Small intestine (tissue), 7 donors: ENCODE measurements around the gene PCGF1. TPM values are rescaled to one million over a fixed set of nuclear protein-coding genes. Genes with fewer than 3 reads are reported as not detected.

Experiments used
- DNase-seq, 2 donors: peaks; one replicate each; pipeline versions ENCODE4 v3.0.0 to v3.0.0-alpha.2; 2013
- FAIRE-seq: peaks from 2 replicates; lab custom pipeline; 2012; peaks lifted over from hg19 to GRCh38; lab: Jason Lieb, UNC
- H3K27ac ChIP-seq, 3 donors: one replicate each; pipeline ENCODE4 v1.5.1; 2013; ENCODE audit warnings: low read length in 2 of 3, mild to moderate bottlenecking in 2 of 3, control low read depth in 1 of 3, inconsistent platforms in 1 of 3, low read depth in 1 of 3, moderate library complexity in 1 of 3
- H3K27me3 ChIP-seq, 3 donors: one replicate each; pipeline ENCODE4 v1.6.1; 2013; ENCODE audit warnings: low read length in 3 of 3, inconsistent platforms in 1 of 3; ENCODE audit not compliant: control insufficient read depth in 3 of 3, insufficient read depth in 3 of 3
- H3K36me3 ChIP-seq, 3 donors: one replicate each; pipeline ENCODE4 v1.6.1; 2013; ENCODE audit warnings: low read length in 3 of 3, inconsistent platforms in 1 of 3, low read depth in 1 of 3, mild to moderate bottlenecking in 1 of 3, moderate library complexity in 1 of 3; ENCODE audit not compliant: control insufficient read depth in 3 of 3, insufficient read depth in 2 of 3
- H3K4me1 ChIP-seq, 3 donors: one replicate each; pipeline ENCODE4 v1.6.1; 2013; ENCODE audit warnings: low read length in 2 of 3, inconsistent platforms in 1 of 3, low read depth in 1 of 3, mild to moderate bottlenecking in 1 of 3, moderate library complexity in 1 of 3; ENCODE audit not compliant: control insufficient read depth in 3 of 3, insufficient read depth in 2 of 3
- H3K4me3 ChIP-seq, 3 donors: one replicate each; pipeline ENCODE4 v1.5.1; 2013; ENCODE audit warnings: low read length in 3 of 3, control low read depth in 1 of 3, inconsistent platforms in 1 of 3, low read depth in 1 of 3, mild to moderate bottlenecking in 1 of 3, moderate library complexity in 1 of 3
- H3K9me3 ChIP-seq, 2 donors: one replicate each; pipeline ENCODE4 v1.6.1; 2013; ENCODE audit warnings: low read depth in 1 of 2, low read length in 1 of 2; ENCODE audit not compliant: control insufficient read depth in 2 of 2, insufficient read depth in 1 of 2
- WGBS, 3 donors: extraction: QIAGEN DNeasy Blood & Tissue Kit; methylation state at CpG; one replicate each; pipeline ENCODE4 v1.1.7; 2013; 5-methylcytosine and 5-hydroxymethylcytosine counted together
- polyA plus RNA-seq, 4 donors: library from polyadenylated mRNA; stranded (reverse) in 3 of 4; unstranded in 1 of 4; fragments of 200-250 nt in 3 of 4; fragments of 120-200 nt in 1 of 4; gene quantifications; one replicate each; pipeline versions ENCODE4 v1.2.1 to v1.2.3, GENCODE V29; 2013
- donor health status: healthy with polysubstance abuse.
- donor health status: control.
- donor health status: control.
- donor health status: Bipolar disorder and iron deficiency.
- donor health status: healthy.

PCGF1 gene
- polyA plus RNA-seq, 4 donors: 13.2 to 23.5 (median 18.8) TPM

GRCh38 chr2:74501335-74502071, 6.0 kb downstream of the PCGF1 start:
- H3K4me3 ChIP-seq: peak overlapping the region in 2 of 3 donors; percentile 82 to 85
- DNase-seq (no peak), FAIRE-seq (no peak)
- 60 to 75% (median 74%) methylated on average over 18 of the region's 18 CpGs for WGBS, 3 donors
- no peaks in the 10 kb centered on the region for H3K9me3 ChIP-seq
- H3K36me3 ChIP-seq: peaks cover 0 to 39% (median 0%) of the 10 kb centered on the region in 3 donors
- peaks cover 0 to 49% (median 0%) of the 10 kb centered on the region in 3 donors for H3K27me3 ChIP-seq
- peak overlapping the region in 1 of 3 donors; percentile 98 for H3K27ac ChIP-seq
- peaks cover 3 to 64% (median 6%) of the 10 kb centered on the region in 3 donors for H3K4me1 ChIP-seq

GRCh38 chr2:74500578-74500946, 6.9 kb downstream of the PCGF1 start:
- Histone ChIP-seq H3K27me3 (peaks cover 0 to 49% (median 0%) of the 10 kb centered on the region in 3 donors), H3K4me1 (peaks cover 0 to 64% (median under 1%) of the 10 kb centered on the region in 3 donors)

GRCh38 chr2:74499940-74500577, 7.4 kb downstream of the PCGF1 start:
- DNase-seq: no peak
- Histone ChIP-seq H3K9me3 (no peaks in the 10 kb centered on the region), H3K4me1 (peaks cover 0 to 59% (median 0%) of the 10 kb centered on the region in 3 donors), H3K36me3 (peaks cover 0 to 37% (median 0%) of the 10 kb centered on the region in 3 donors), H3K27ac (peak overlapping the region in 1 of 3 donors; percentile 82), H3K4me3 (peak overlapping the region in 2 of 3 donors; percentile 59 to 82), H3K27me3 (peaks cover 0 to 49% (median 0%) of the 10 kb centered on the region in 3 donors)
- WGBS, 3 donors: 38 to 52% (median 47%) methylated on average over 15 of the region's 15 CpGs
- FAIRE-seq: no peak

More at GRCh38 chr2:74500578-74500946, 6.9 kb downstream of the PCGF1 start:
- Histone ChIP-seq H3K9me3 (no peaks in the 10 kb centered on the region), H3K36me3 (peaks cover 0 to 37% (median 0%) of the 10 kb centered on the region in 3 donors), H3K4me3 (peak overlapping the region in 1 of 3 donors; percentile 82), H3K27ac (peak overlapping the region in 1 of 3 donors; percentile 82)
- no peak for FAIRE-seq
- DNase-seq: no peak

GRCh38 chr2:74499267-74499939, 8.1 kb downstream of the PCGF1 start, which contains the start of gene LBX2:
LBX2 (minus strand) TSS chr2:74499603; CDS start chr2:74499537, 66 bp downstream.
- Histone ChIP-seq H3K4me3 (peak within 1 kb of the TSS; percentile 27 to 82 (median 59)), H3K4me1 (peaks cover 0 to 53% (median 0%) of the 10 kb centered on the region in 3 donors), H3K27me3 (peaks cover 0 to 49% (median 0%) of the 10 kb centered on the region in 3 donors), H3K36me3 (peaks cover 0 to 37% (median 0%) of the 10 kb centered on the region in 3 donors), H3K27ac (peak within 1 kb of the TSS; percentile 3 to 82 (median 56)), H3K9me3 (no peaks in the 10 kb centered on the region)
- peak; percentile 31 to 74 for DNase-seq
- FAIRE-seq: no peak
- WGBS, 3 donors: 2 to 6% (median 3%) methylated on average over 55 to 65 of the region's 65 CpGs

GRCh38 chr2:74498500-74499266, 8.8 kb downstream of the PCGF1 start:
- DNase-seq (peak; percentile 68 to 76), FAIRE-seq (no peak)
- H3K27me3 ChIP-seq: peaks cover 0 to 49% (median 0%) of the 10 kb centered on the region in 3 donors
- peak overlapping the region; percentile 3 to 82 (median 56) for H3K27ac ChIP-seq
- H3K36me3 ChIP-seq: peaks cover 0 to 37% (median 0%) of the 10 kb centered on the region in 3 donors
- H3K9me3 ChIP-seq: no peaks in the 10 kb centered on the region
- H3K4me3 ChIP-seq: peak overlapping the region; percentile 27 to 82 (median 59)
- WGBS, 3 donors: 2 to 3% (median 2%) methylated on average over 40 to 41 of the region's 41 CpGs
- peaks cover 0 to 48% (median 0%) of the 10 kb centered on the region in 3 donors for H3K4me1 ChIP-seq

GRCh38 chr2:74497777-74498499, 9.6 kb downstream of the PCGF1 start:
- Histone ChIP-seq H3K27ac (peak overlapping the region in 2 of 3 donors; percentile 48 to 82), H3K4me1 (peaks cover 0 to 48% (median 0%) of the 10 kb centered on the region in 3 donors), H3K27me3 (peaks cover 0 to 45% (median 0%) of the 10 kb centered on the region in 3 donors), H3K9me3 (no peaks in the 10 kb centered on the region), H3K4me3 (peak overlapping the region; percentile 27 to 82 (median 59)), H3K36me3 (peaks cover 0 to 44% (median under 1%) of the 10 kb centered on the region in 3 donors)
- whole genome bisulfite sequencing, 3 donors: 7 to 9% (median 8%) methylated on average over 55 to 61 of the region's 61 CpGs
- FAIRE-seq (no peak), DNase-seq (peak; percentile 48 to 70)
